HG03045 (cell line): ENCODE data around the gene TMEM98.
"Not testable (repeated sequence)": the region's sequence is repeated elsewhere in the genome, so short reads cannot be mapped to it uniquely, and the experiment has no call there.

Source experiments
- ATAC-seq: cut with Tn5 transposase; IDR thresholded peaks from one replicate; pipeline ENCODE4 v1.9.1; 2021; ENCODE audit warnings: mild to moderate bottlenecking, moderate library complexity; ENCODE audit not compliant: unreplicated experiment

Gene TMEM98

DNA sequence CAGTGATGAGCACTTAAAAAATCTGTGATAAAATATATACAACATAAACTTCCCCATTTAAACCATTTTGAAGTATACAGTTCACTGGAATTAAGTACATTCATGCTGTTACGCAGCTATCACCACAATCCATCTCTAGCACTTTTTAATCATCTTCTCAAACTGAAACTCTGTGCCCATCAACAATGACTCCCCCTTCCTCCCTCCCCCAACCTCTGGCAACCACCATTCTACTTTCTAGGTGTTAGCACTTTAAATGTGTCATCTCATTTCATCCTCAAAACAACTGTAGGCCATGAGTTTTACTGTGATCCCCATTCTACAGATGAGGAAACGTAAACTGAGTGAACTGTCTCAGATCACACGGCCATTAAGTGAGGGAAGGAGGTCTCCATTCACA lies 13.8 kb upstream of the TMEM98 start:
- no peak for ATAC-seq

DNA sequence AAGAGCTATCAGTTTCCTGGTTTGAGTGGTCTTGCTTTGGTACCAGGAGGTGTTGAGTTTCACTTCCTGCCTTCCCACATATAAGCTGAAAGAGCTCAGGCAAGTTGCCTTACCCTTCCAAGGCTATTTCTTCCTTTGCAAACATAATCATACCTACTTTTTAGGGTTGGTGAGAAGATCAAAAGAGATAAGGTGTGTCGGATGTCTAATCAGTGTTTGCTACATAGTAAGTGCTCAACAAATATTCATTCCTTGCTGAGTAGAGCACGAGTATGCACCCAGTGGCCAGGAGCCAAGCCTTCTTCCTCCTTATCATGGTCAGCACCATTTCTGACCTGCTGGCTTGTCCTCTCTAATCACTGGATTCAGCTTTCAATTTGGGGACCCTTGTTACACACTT lies 12.7 kb upstream of the TMEM98 start:
- no peak for ATAC-seq

- ATAC-seq, result no peak
These were observed 11.8 kb upstream of the TMEM98 start for GRCh38 chr17:32916134-32916533.

- ATAC-seq, result no peak
These were observed 10.9 kb upstream of the TMEM98 start for GRCh38 chr17:32917081-32917480.

- no peak for ATAC-seq
These were observed 10.1 kb upstream of the TMEM98 start for GRCh38 chr17:32917842-32918241.

DNA sequence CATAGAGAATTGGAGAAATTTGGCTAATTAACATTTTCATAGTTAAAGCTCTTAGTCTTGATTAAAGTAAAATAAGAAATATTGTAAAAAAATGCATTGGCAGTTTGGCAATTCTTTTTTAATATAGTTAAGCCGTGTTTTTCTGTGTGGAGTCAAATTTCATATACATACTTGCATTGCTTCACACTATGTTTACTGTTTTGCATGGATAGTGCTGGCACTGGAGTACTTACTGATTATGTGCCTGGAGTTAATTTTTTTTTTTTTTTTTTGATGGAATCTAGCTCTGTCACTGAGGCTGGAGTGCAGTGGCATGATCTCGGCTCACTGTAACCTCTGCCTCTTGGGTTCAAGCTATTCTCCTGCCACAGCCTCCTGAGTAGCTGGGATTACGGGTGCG lies 8.1 kb upstream of the TMEM98 start:
- ATAC-seq, result not testable (repeated sequence)

DNA sequence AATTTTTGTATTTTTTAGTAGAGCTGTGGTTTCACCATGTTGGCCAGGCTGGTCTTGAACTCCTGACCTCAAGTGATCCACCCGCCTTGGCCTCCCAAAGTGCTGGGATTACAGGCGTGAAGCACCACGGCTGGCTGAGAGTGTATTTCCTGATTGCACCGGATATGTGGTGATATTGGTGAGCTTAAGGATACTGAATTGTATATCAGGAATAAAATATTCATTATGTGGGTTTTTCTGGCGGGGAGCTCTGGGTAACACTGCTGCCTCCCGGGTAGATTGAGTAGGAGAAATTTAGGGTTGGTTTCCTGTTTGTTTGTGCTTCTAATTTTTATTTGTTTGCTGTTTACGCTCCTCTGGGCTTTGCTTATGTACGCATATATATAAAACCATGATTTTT lies 7.7 kb upstream of the TMEM98 start:
- no peak for ATAC-seq

DNA sequence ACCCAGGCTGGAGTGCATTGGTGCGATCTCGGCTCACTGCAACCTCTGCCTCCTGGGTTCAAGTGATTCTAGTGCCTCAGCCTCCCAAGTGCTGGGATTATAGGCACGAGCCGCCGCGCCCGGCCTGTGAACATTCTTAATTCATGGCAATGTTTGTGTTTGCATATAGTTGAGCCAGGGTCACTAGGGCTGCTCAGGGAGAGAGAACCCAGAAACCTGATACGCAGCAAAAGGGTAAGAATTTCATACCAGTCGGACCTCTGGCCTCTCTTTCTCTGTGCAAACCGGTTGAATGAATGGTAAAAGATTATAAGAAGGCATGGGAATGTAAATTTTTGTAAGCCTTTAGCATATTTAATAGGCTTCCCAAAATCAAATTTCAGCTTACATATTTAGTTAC lies 6.9 kb upstream of the TMEM98 start:
- ATAC-seq, result no peak

DNA sequence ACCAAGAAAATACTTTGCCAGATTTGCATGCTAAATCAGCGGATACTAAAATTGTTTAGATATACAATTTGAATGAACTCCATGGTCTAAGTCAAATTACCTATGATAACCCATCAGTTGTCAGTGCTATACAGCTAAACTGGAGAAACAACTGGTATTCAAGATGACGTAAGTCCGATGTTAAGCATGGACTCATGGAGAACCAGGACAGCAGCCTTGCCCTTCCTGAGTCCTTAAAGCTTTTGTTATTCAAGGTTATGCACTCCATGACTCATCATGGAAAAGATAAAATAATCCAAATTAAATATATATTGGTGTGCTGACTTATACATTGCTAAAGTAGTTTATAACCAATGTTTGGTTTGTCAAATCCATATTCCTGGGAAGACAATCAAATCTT lies 4.0 kb upstream of the TMEM98 start:
- ATAC-seq, result not testable (repeated sequence)

- no peak for ATAC-seq
These were observed 1.8 kb upstream of the TMEM98 start for GRCh38 chr17:32926183-32926582.

GRCh38 chr17:32926789-32927188 lies 1.2 kb upstream of the TMEM98 start:
- not testable (repeated sequence) for ATAC-seq

GRCh38 chr17:32927201-32927723 lies 691 bp upstream of the TMEM98 start:
- no peak for ATAC-seq

GRCh38 chr17:32928586-32929535 lies 908 bp downstream of the TMEM98 start:
- ATAC-seq, result no peak

DNA sequence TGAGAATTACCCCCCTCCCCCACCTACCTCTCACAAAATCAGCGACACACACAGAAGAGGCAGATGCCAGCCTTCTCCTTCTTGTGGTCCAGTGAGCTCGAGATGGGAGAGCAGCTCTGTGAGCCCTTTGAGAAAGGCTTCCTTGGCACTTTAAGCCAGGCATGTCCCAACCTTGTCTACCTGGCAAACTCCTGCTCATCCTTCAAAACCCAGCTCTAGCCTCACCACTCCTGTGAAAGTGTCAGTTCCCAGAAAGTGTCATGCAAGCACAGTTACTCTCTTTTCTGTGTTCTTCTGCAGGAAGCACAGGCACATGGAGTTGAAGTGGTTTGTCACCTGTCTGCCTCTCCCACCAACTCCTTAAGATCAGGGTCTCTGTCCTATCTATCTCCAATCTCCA lies 1.6 kb downstream of the TMEM98 start:
- ATAC-seq, result no peak

- ATAC-seq, result no peak
These were observed 2.6 kb downstream of the TMEM98 start for GRCh38 chr17:32930512-32930911.

DNA sequence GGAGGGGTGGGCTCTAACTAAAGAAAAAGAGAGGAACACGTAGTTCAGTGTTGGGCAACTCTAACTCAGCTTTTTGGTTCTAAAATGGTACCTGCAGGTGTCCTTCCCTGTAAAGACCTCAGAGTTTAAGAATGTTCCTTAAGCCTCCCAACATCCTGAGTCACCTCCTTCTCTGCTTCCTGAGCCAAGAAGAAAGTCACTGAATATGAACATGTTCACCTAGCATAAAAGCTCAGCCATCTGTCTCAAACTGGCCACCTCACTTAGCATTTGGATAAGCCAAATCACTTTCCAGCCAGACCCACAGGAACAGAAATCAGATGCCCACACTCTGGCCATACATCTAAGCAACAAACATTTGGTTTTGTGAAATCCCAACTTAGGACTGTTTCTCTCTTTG lies 3.7 kb downstream of the TMEM98 start:
- ATAC-seq, result no peak

DNA sequence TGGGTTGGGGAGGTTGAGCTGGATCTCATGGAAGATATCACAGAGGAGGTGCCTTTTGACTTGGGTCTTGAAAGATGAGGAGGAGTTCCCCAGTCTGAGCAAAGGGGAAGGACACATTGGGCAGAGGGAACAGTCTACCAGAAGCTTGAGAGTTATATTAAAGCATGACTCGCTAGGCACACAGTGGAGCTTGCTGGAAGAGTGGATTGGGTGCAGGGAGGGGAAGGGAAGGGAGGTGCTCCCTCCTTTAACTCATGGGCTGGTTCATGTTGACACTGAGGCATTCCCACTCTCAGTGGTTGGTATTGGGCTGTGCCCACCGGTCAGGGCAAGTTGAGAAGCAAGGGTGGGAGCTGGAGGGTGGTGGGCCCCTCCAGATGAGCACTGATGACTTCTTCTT lies 5.9 kb downstream of the TMEM98 start:
- no peak for ATAC-seq

GRCh38 chr17:32935726-32936125 lies 7.8 kb downstream of the TMEM98 start:
- no peak for ATAC-seq

- ATAC-seq, result no peak
These were observed 8.4 kb downstream of the TMEM98 start for GRCh38 chr17:32936186-32936893.

- ATAC-seq, result no peak
These were observed 9.0 kb downstream of the TMEM98 start for GRCh38 chr17:32936894-32937500.

GRCh38 chr17:32940706-32941390 lies 12.9 kb downstream of the TMEM98 start:
- ATAC-seq, result no peak
